Stimulated activated CD4-positive, alpha-beta T cell treated with anti-CD3 and anti-CD28 coated beads, Interleukin-1b, Interleukin-23, amount 100 ng/mL, for 48 hours (primary cell): ENCODE data around the gene CRISP2.
"Not testable (repeated sequence)": the region's sequence is repeated elsewhere in the genome, so short reads cannot be mapped to it uniquely, and the experiment has no call there.

Experiments used
- DNase-seq: peaks from one replicate; pipeline ENCODE4 v3.0.0-alpha.2; 2020

The CRISP2 gene

GRCh38 chr6:49713346-49713745, at the start of gene CRISP2:
TSS of gene CRISP2 (minus strand) at chr6:49713543. CDS start at chr6:49709196, 4,347 bp downstream.
- DNase-seq, result no peak

- DNase-seq, result no peak
Observed at GRCh38 chr6:49744259-49744658, 30.9 kb upstream of the CRISP2 start, which contains the start of gene CRISP3. TSS of gene CRISP3 (minus strand) at chr6:49744388. CDS start at chr6:49744367, 21 bp downstream.

- DNase-seq, result no peak
Observed at GRCh38 chr6:49743429-49743828, 30.1 kb upstream of the CRISP2 start.

GRCh38 chr6:49739423-49739822, 26.1 kb upstream of the CRISP2 start:
- DNase-seq, result no peak

- DNase-seq, result no peak
Observed at GRCh38 chr6:49736017-49736508, 22.7 kb upstream of the CRISP2 start.

- DNase-seq, result no peak
Observed at GRCh38 chr6:49733680-49734079, 20.3 kb upstream of the CRISP2 start.

GRCh38 chr6:49732781-49733180, 19.4 kb upstream of the CRISP2 start:
- DNase-seq, result no peak

GRCh38 chr6:49730251-49730650, 16.9 kb upstream of the CRISP2 start:
- no peak for DNase-seq

- not testable (repeated sequence) for DNase-seq
Observed at GRCh38 chr6:49723917-49724316, 10.6 kb upstream of the CRISP2 start.

- no peak for DNase-seq
Observed at GRCh38 chr6:49721297-49721696, 8.0 kb upstream of the CRISP2 start.

GRCh38 chr6:49720372-49720771, 7.0 kb upstream of the CRISP2 start:
- DNase-seq, result no peak

GRCh38 chr6:49698478-49698877, 14.9 kb downstream of the CRISP2 start:
- no peak for DNase-seq

GRCh38 chr6:49693512-49693911, 19.8 kb downstream of the CRISP2 start:
- DNase-seq, result no peak

GRCh38 chr6:49692534-49692933, 20.8 kb downstream of the CRISP2 start:
- DNase-seq, result no peak

- no peak for DNase-seq
Observed at GRCh38 chr6:49676671-49677281, 36.6 kb downstream of the CRISP2 start.

- DNase-seq, result no peak
Observed at GRCh38 chr6:49675816-49676215, 37.5 kb downstream of the CRISP2 start.

GRCh38 chr6:49668083-49668511, 45.2 kb downstream of the CRISP2 start:
- DNase-seq, result no peak

GRCh38 chr6:49666930-49667757, 46.2 kb downstream of the CRISP2 start:
- DNase-seq, result no peak

- no peak for DNase-seq
Observed at GRCh38 chr6:49666480-49666879, 46.9 kb downstream of the CRISP2 start.

- DNase-seq, result no peak
Observed at GRCh38 chr6:49664817-49665216, 48.5 kb downstream of the CRISP2 start.

GRCh38 chr6:49664054-49664453, 49.3 kb downstream of the CRISP2 start:
- not testable (repeated sequence) for DNase-seq

GRCh38 chr6:49662892-49663261, 50.5 kb downstream of the CRISP2 start:
- DNase-seq, result no peak

GRCh38 chr6:49662231-49662891, 51.0 kb downstream of the CRISP2 start:
- DNase-seq, result no peak

- DNase-seq, result no peak
Observed at GRCh38 chr6:49653942-49654341, 59.4 kb downstream of the CRISP2 start.
